ENCODE data around the gene COQ8A. TPM values are rescaled to one million over a fixed set of nuclear protein-coding genes. Genes with fewer than 3 reads are reported as not detected.
A peak's percentile ranks its signal among the peaks of the same experiment; 100 is the strongest.

COQ8A gene
- total and polyA plus RNA-seq, 4 donors: 16.2 to 50.5 (median 29.1) TPM

- H3K27me3 ChIP-seq (ENCODE audit: control insufficient read depth in 3 of 3, insufficient read depth in 3 of 3, low read length in 2 of 3): no peaks in the 10 kb centered on the region
- ATAC-seq (ENCODE audit: insufficient read depth, low FRiP score) (no peak), DNase-seq (no peak)
- H3K4me3 ChIP-seq: no peak overlapping the region
- TF ChIP-seq CTCF (IDR thresholded peaks at IDR 0.05; ENCODE audit: control extremely low read depth, extremely low read depth): no peak
- 54 to 63% methylated on average over 8 of the region's 8 CpGs for WGBS, 2 donors
- H3K36me3 ChIP-seq (ENCODE audit: control insufficient read depth in 4 of 4, insufficient read depth in 4 of 4, low read length in 4 of 4): peaks cover 0 to 43% (median 9%) of the 10 kb centered on the region in 4 donors
- peaks cover 0 to 1% (median 0%) of the 10 kb centered on the region in 4 donors for H3K9me3 ChIP-seq (ENCODE audit: control insufficient read depth in 4 of 4, insufficient read depth in 3 of 4, low read length in 3 of 4)
- H3K9ac ChIP-seq (ENCODE audit: insufficient read depth in 1 of 2, low read length in 2 of 2): no peak overlapping the region
- H3K27ac ChIP-seq (ENCODE audit: low read depth in 1 of 2, low read length in 1 of 2): peak overlapping the region in 1 of 2 donors; percentile 6
- H3K4me1 ChIP-seq (ENCODE audit: control insufficient read depth in 5 of 5, insufficient read depth in 5 of 5, low read length in 5 of 5): peaks cover 0 to 13% (median 0%) of the 10 kb centered on the region in 5 donors
These were observed 47.1 kb downstream of the COQ8A start for GRCh38 chr1:226987179-226987536.

GRCh38 chr1:226987623-226988333 lies 47.7 kb downstream of the COQ8A start:
- Histone ChIP-seq H3K27ac (ENCODE audit: low read depth in 1 of 2, low read length in 1 of 2) (peak overlapping the region in 1 of 2 donors; percentile 51), H3K27me3 (ENCODE audit: control insufficient read depth in 3 of 3, insufficient read depth in 3 of 3, low read length in 2 of 3) (no peaks in the 10 kb centered on the region), H3K9me3 (ENCODE audit: control insufficient read depth in 4 of 4, insufficient read depth in 3 of 4, low read length in 3 of 4) (peaks cover 0 to 1% (median 0%) of the 10 kb centered on the region in 4 donors), H3K36me3 (ENCODE audit: control insufficient read depth in 4 of 4, insufficient read depth in 4 of 4, low read length in 4 of 4) (peaks cover 0 to 43% (median 9%) of the 10 kb centered on the region in 4 donors), H3K4me3 (no peak overlapping the region), H3K4me1 (ENCODE audit: control insufficient read depth in 5 of 5, insufficient read depth in 5 of 5, low read length in 5 of 5) (peaks cover 0 to 14% (median 0%) of the 10 kb centered on the region in 5 donors), H3K9ac (ENCODE audit: insufficient read depth in 1 of 2, low read length in 2 of 2) (no peak overlapping the region)
- TF ChIP-seq CTCF (IDR thresholded peaks at IDR 0.05; ENCODE audit: control extremely low read depth, extremely low read depth): no peak
- DNase-seq: no peak
- 72 to 83% methylated on average over 16 of the region's 16 CpGs for WGBS, 2 donors
- ATAC-seq (ENCODE audit: insufficient read depth, low FRiP score): no peak

- H3K36me3 ChIP-seq (ENCODE audit: control insufficient read depth in 4 of 4, insufficient read depth in 4 of 4, low read length in 4 of 4): peaks cover 0 to 38% (median 9%) of the 10 kb centered on the region in 4 donors
- ATAC-seq (ENCODE audit: insufficient read depth, low FRiP score) (no peak), DNase-seq (peak in 1 of 3 donors; percentile 19)
These were observed 48.2 kb downstream of the COQ8A start for GRCh38 chr1:226988334-226988666.

More at GRCh38 chr1:226988334-226988666, 48.2 kb downstream of the COQ8A start:
- peak overlapping the region in 1 of 2 donors; percentile 26 for H3K27ac ChIP-seq (ENCODE audit: low read depth in 1 of 2, low read length in 1 of 2)
- no peak overlapping the region for H3K4me3 ChIP-seq
- H3K9me3 ChIP-seq (ENCODE audit: control insufficient read depth in 4 of 4, insufficient read depth in 3 of 4, low read length in 3 of 4): peaks cover 0 to 1% (median 0%) of the 10 kb centered on the region in 4 donors
- TF ChIP-seq CTCF (IDR thresholded peaks at IDR 0.05; ENCODE audit: control extremely low read depth, extremely low read depth): no peak
- H3K9ac ChIP-seq (ENCODE audit: insufficient read depth in 1 of 2, low read length in 2 of 2): no peak overlapping the region
- H3K27me3 ChIP-seq (ENCODE audit: control insufficient read depth in 3 of 3, insufficient read depth in 3 of 3, low read length in 2 of 3): no peaks in the 10 kb centered on the region
- peaks cover 0 to 14% (median 0%) of the 10 kb centered on the region in 5 donors for H3K4me1 ChIP-seq (ENCODE audit: control insufficient read depth in 5 of 5, insufficient read depth in 5 of 5, low read length in 5 of 5)
- WGBS, 2 donors: 37 to 52% methylated on average over 3 of the region's 3 CpGs

Measured in lung (tissue), 12 donors.